ENCODE results near the gene ITGB4. TPM values are rescaled to one million over a fixed set of nuclear protein-coding genes. Genes with fewer than 3 reads are reported as not detected.
"Not testable (repeated sequence)": the region's sequence is repeated elsewhere in the genome, so short reads cannot be mapped to it uniquely, and the experiment has no call there.

ITGB4 gene
- total RNA-seq, 2 experiments from 2014 or later = 0.81 to 1.3 TPM

GRCh38 chr17:75777296-75777922, 56.1 kb downstream of the ITGB4 start:
- H3K9me3 Mint-ChIP-seq = no peaks in the 10 kb centered on the region
- H3K27ac Mint-ChIP-seq = peak overlapping the region; percentile 72
- peak overlapping the region; percentile 97 for H3K4me3 Mint-ChIP-seq
- intact Hi-C loops (cut with DNase I, micrococcal nuclease) = loop anchor here in 1 of 2 experiments (5.0 kb wide), 1 partner anchor 70 kb away; no protein-coding TSS in a partner anchor
- H3K4me1 Mint-ChIP-seq (ENCODE audit: low read depth) = peaks cover 43% of the 10 kb centered on the region
- ChIA-PET POLR2A (interaction anchor here (0.6 to 8.7 kb wide), 23 partner anchors 8 to 1008 kb away, joined by 3 to 246 read pairs (median 6); partner anchors contain the start of genes FBF1, GALK1, RECQL5 and SAP30BP), CTCF (interaction anchor here (1.0 to 3.5 kb wide), 5 partner anchors 12 to 70 kb away, joined by 3 to 18 read pairs (median 16); partner anchors contain the start of gene GALK1)
- DNase-seq (peak in 1 of 14 experiments; percentile 37), ATAC-seq (ENCODE audit: poor library complexity) (no peak)
- H3K27me3 Mint-ChIP-seq = peaks cover 5% of the 10 kb centered on the region
- peak overlapping the region; percentile 79 for H3K4me3 ChIP-seq (ENCODE audit: low read length)
- H3K4me1 ChIP-seq (ENCODE audit: insufficient read depth, low read length) = peaks cover 14% of the 10 kb centered on the region
- H3K36me3 Mint-ChIP-seq (ENCODE audit: low read depth) = peaks cover 54% of the 10 kb centered on the region
- H3K27me3 ChIP-seq (ENCODE audit: control insufficient read depth in 1 of 2, insufficient read depth in 2 of 2, low read length in 2 of 2) = no peaks in the 10 kb centered on the region
- no peak for TF ChIP-seq CTCF (IDR thresholded peaks at IDR 0.05)
- H3K36me3 ChIP-seq (ENCODE audit: insufficient read depth, low read length) = peaks cover 40% of the 10 kb centered on the region
- H3K27ac ChIP-seq (ENCODE audit: low read depth in 1 of 2, low read length in 2 of 2) = peak overlapping the region in 1 of 2 donors; percentile 17
- no peaks in the 10 kb centered on the region for H3K9me3 ChIP-seq (ENCODE audit: control insufficient read depth in 1 of 2, insufficient read depth in 1 of 2, low read length in 2 of 2)

GRCh38 chr17:75778066-75778860, 57.0 kb downstream of the ITGB4 start:
- peak overlapping the region; percentile 79 for H3K4me3 ChIP-seq (ENCODE audit: low read length)
- H3K4me1 Mint-ChIP-seq (ENCODE audit: low read depth) = peaks cover 49% of the 10 kb centered on the region
- CTCF ChIA-PET = interaction anchor here (1.0 to 3.0 kb wide), 5 partner anchors 13 to 70 kb away, joined by 3 to 18 read pairs (median 10); partner anchors contain the start of gene GALK1
- peak overlapping the region; percentile 93 to 95 for H3K27ac ChIP-seq (ENCODE audit: low read depth in 1 of 2, low read length in 2 of 2)
- not testable (repeated sequence) for ATAC-seq (ENCODE audit: poor library complexity); H3K9me3 Mint-ChIP-seq; H3K27me3 ChIP-seq (ENCODE audit: control insufficient read depth in 1 of 2, insufficient read depth in 2 of 2, low read length in 2 of 2); H3K27me3 Mint-ChIP-seq; H3K9me3 ChIP-seq (ENCODE audit: control insufficient read depth in 1 of 2, insufficient read depth in 1 of 2, low read length in 2 of 2)
- peak overlapping the region; percentile 72 for H3K27ac Mint-ChIP-seq
- DNase-seq = peak in 3 of 14 experiments; percentile 30 to 43 (median 36)
- H3K36me3 Mint-ChIP-seq (ENCODE audit: low read depth) = peaks cover 54% of the 10 kb centered on the region
- peaks cover 18% of the 10 kb centered on the region for H3K4me1 ChIP-seq (ENCODE audit: insufficient read depth, low read length)
- H3K4me3 Mint-ChIP-seq = peak overlapping the region; percentile 97
- POLR2A ChIA-PET = interaction anchor here (0.6 to 8.7 kb wide), 17 partner anchors 7 to 1009 kb away, joined by 3 to 246 read pairs (median 4); partner anchors contain the start of genes FBF1, GALK1, RECQL5 and SAP30BP
- peaks cover 40% of the 10 kb centered on the region for H3K36me3 ChIP-seq (ENCODE audit: insufficient read depth, low read length)
- intact Hi-C loops (cut with DNase I, micrococcal nuclease) = loop anchor here in 1 of 2 experiments (2.0 to 5.0 kb wide), 2 partner anchors 13 to 69 kb away; partner anchors contain the start of gene GALK1

GRCh38 chr17:75778861-75779249, 57.6 kb downstream of the ITGB4 start:
- Mint-ChIP-seq H3K9me3 (no peaks in the 10 kb centered on the region), H3K4me1 (ENCODE audit: low read depth) (peaks cover 55% of the 10 kb centered on the region), H3K27me3 (peaks cover 5% of the 10 kb centered on the region), H3K4me3 (peak overlapping the region; percentile 97), H3K36me3 (ENCODE audit: low read depth) (peaks cover 54% of the 10 kb centered on the region), H3K27ac (peak overlapping the region; percentile 72)
- peak overlapping the region; percentile 93 to 95 for H3K27ac ChIP-seq (ENCODE audit: low read depth in 1 of 2, low read length in 2 of 2)
- H3K27me3 ChIP-seq (ENCODE audit: control insufficient read depth in 1 of 2, insufficient read depth in 2 of 2, low read length in 2 of 2) = no peaks in the 10 kb centered on the region
- peak in 7 of 14 experiments; percentile 36 to 92 (median 66) for DNase-seq
- peak; percentile 25 for TF ChIP-seq CTCF (IDR thresholded peaks at IDR 0.05)
- CTCF ChIA-PET = interaction anchor here (0.6 to 3.0 kb wide), 5 partner anchors 14 to 82 kb away, joined by 3 to 17 read pairs (median 4); partner anchors contain the start of gene GALK1
- intact Hi-C loops (cut with DNase I, micrococcal nuclease) = loop anchor here in 1 of 2 experiments (2.0 to 5.0 kb wide), 2 partner anchors 14 to 68 kb away; partner anchors contain the start of gene GALK1
- peaks cover 21% of the 10 kb centered on the region for H3K4me1 ChIP-seq (ENCODE audit: insufficient read depth, low read length)
- no peaks in the 10 kb centered on the region for H3K9me3 ChIP-seq (ENCODE audit: control insufficient read depth in 1 of 2, insufficient read depth in 1 of 2, low read length in 2 of 2)
- peaks cover 40% of the 10 kb centered on the region for H3K36me3 ChIP-seq (ENCODE audit: insufficient read depth, low read length)
- POLR2A ChIA-PET = interaction anchor here (0.6 to 8.7 kb wide), 13 partner anchors 6 to 263 kb away, joined by 3 to 246 read pairs (median 6); partner anchors contain the start of genes FBF1, GALK1, TRIM65 and UNK
- ATAC-seq (ENCODE audit: poor library complexity) = no peak
- H3K4me3 ChIP-seq (ENCODE audit: low read length) = peak overlapping the region; percentile 79

Measured in CD4-positive, alpha-beta T cell (primary cell).